Smooth muscle cell of trachea (primary cell): Measurements from ENCODE around the gene PCP2. TPM values are rescaled to one million over a fixed set of nuclear protein-coding genes. Genes with fewer than 3 reads are reported as not detected.

Source experiments
- total RNA-seq: library from RNA; depleted of rRNA; stranded (reverse); fragments of >200 nt; gene quantifications from 2 replicates; pipeline ENCODE4 v1.2.1, GENCODE V29; 2014

PCP2 gene
- not detected in 2 replicates for total RNA-seq

GRCh38 chr19:7633698-7634097, at the start of gene PCP2:
PCP2 (minus strand) TSS chr19:7633719; CDS start chr19:7633457, 262 bp downstream.

GRCh38 chr19:7680606-7681339, 47.3 kb upstream of the PCP2 start, which contains the start of gene TRAPPC5:
TRAPPC5 (plus strand) TSS chr19:7680833; CDS start chr19:7682254, 1,421 bp downstream.

GRCh38 chr19:7676854-7677253, 43.3 kb upstream of the PCP2 start, which contains the start of gene MCEMP1:
MCEMP1 (plus strand) TSS chr19:7677090; CDS start chr19:7677121, 31 bp downstream.

GRCh38 chr19:7668842-7669241, 35.3 kb upstream of the PCP2 start, which contains the start of gene RETN:
RETN (plus strand) TSS chr19:7669049; CDS start chr19:7669327, 278 bp downstream.

GRCh38 chr19:7636691-7637373, 3.3 kb upstream of the PCP2 start, which contains the start of gene STXBP2:
STXBP2 (plus strand) TSS chr19:7637110; CDS start chr19:7637150, 40 bp downstream.

GRCh38 chr19:7629347-7630054, 4.0 kb downstream of the PCP2 start, which contains the start of the genes PET100 and XAB2:
PET100 (plus strand) TSS chr19:7629793; CDS start chr19:7629834, 41 bp downstream.
XAB2 (minus strand) TSS chr19:7629545; CDS start chr19:7629527, 18 bp downstream.

GRCh38 chr19:7595466-7596133, 37.9 kb downstream of the PCP2 start, which contains the start of gene CAMSAP3:
CAMSAP3 (plus strand) TSS chr19:7595863; CDS start chr19:7596003, 140 bp downstream.

Other genes starting within 250 kb of the PCP2 start
- gene PEX11G, start 144.7 kb downstream of the PCP2 start, total RNA-seq, result 4.3 and 7.1 TPM in 2 replicates
- gene ZNF358, start 117.6 kb downstream of the PCP2 start, total RNA-seq, result 18.0 and 42.2 TPM in 2 replicates
- gene MCOLN1, start 111.1 kb downstream of the PCP2 start, total RNA-seq, result 7.1 and 8.4 TPM in 2 replicates
- gene PNPLA6, start 98.0 kb downstream of the PCP2 start, total RNA-seq, result 78.7 and 155 TPM in 2 replicates
- gene CAMSAP3, start 37.9 kb downstream of the PCP2 start, total RNA-seq, result under 0.01 TPM in 1 of 2 replicates, not detected in the other
- gene XAB2, start 4.2 kb downstream of the PCP2 start, total RNA-seq, result 38.7 TPM in 2 replicates
- gene PET100, start 3.9 kb downstream of the PCP2 start, total RNA-seq, result 7.3 and 14.4 TPM in 2 replicates
- 7.4 and 9.0 TPM in 2 replicates for gene STXBP2, start 3.4 kb upstream of the PCP2 start, total RNA-seq
- gene RETN, start 35.3 kb upstream of the PCP2 start, total RNA-seq, result not detected in 2 replicates
- not detected in 2 replicates for gene MCEMP1, start 43.4 kb upstream of the PCP2 start, total RNA-seq
- 55.4 and 125 TPM in 2 replicates for gene TRAPPC5, start 47.1 kb upstream of the PCP2 start, total RNA-seq
- not detected in 2 replicates for gene FCER2, start 68.4 kb upstream of the PCP2 start, total RNA-seq
- gene CLEC4G, start 98.4 kb upstream of the PCP2 start, total RNA-seq, result not detected in 2 replicates
- not detected in 2 replicates for gene CD209, start 113.8 kb upstream of the PCP2 start, total RNA-seq
- gene CLEC4M, start 129.5 kb upstream of the PCP2 start, total RNA-seq, result not detected in 2 replicates
- 19.2 and 32.6 TPM in 2 replicates for gene EVI5L, start 196.5 kb upstream of the PCP2 start, total RNA-seq
- gene PRR36, start 240.7 kb upstream of the PCP2 start, total RNA-seq, result under 0.01 TPM in 1 of 2 replicates, not detected in the other